Measurements from ENCODE around the gene SPANXN4.

GRCh38 chrX:143002206-143002605 lies 23.5 kb upstream of the SPANXN4 start:
- TF ChIP-seq CTCF (IDR thresholded peaks at IDR 0.05) (no peak), EZH2 (IDR thresholded peaks at IDR 0.05) (no peak), EZH2phosphoT487 (IDR thresholded peaks at IDR 0.05) (no peak)

All from neural progenitor cell (in vitro differentiated cells).